ENCODE measurements around the gene IGF2BP2. TPM values are rescaled to one million over a fixed set of nuclear protein-coding genes. Genes with fewer than 3 reads are reported as not detected.

The IGF2BP2 gene
- total RNA-seq, 1 experiment from 2014 or later: 133 TPM

DNA sequence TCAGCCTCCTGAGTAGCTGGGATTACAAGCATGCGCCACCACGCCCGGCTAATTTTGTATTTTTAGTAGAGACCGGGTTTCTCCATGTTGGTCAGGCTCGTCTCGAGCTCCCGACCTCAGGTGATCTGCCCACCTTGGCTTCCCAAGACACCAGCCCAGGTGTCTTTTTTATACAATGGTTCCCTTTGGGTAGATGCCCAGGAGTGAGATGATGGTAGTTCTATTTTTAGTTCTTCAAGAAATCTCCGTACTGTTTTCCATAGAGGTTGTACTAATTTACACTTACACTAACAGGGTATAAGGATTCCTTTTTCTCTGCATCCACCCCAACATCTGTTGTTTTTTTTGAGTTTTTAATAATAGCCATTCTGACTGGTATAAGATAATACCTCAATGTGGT, 94.3 kb downstream of the IGF2BP2 start:
- ChIA-PET POLR2A (interaction anchor here (0.7 kb wide), 1 partner anchor 54 kb away, joined by 7 read pairs; no protein-coding TSS in a partner anchor), CTCF (interaction anchor here (1.6 to 10.0 kb wide), 3 partner anchors 38 to 213 kb away, joined by 5 to 79 read pairs (median 8); no protein-coding TSS in a partner anchor)
- Mint-ChIP-seq H3K4me1 (peaks cover 71% of the 10 kb centered on the region), H3K9me3 (no peaks in the 10 kb centered on the region), H3K4me3 (no peak overlapping the region), H3K27ac (no peak overlapping the region), H3K36me3 (peaks cover 2% of the 10 kb centered on the region; the same call in 1 of the 2 replicates), H3K27me3 (ENCODE audit: low read depth) (no peaks in the 10 kb centered on the region)
- TF ChIP-seq ETV6 (CRISPR knock-in tag; IDR thresholded peaks at IDR 0.05): no peak
- TF ChIP-seq E2F4 (CRISPR knock-in tag; IDR thresholded peaks at IDR 0.05; ENCODE audit: borderline replicate concordance, low read depth): no peak
- TF ChIP-seq PREB (CRISPR knock-in tag; IDR thresholded peaks at IDR 0.05; ENCODE audit: borderline replicate concordance): no peak
- no peak for TF ChIP-seq ZNF219 (CRISPR knock-in tag; IDR thresholded peaks at IDR 0.05; ENCODE audit: borderline replicate concordance)
- TF ChIP-seq, protein P1, sequence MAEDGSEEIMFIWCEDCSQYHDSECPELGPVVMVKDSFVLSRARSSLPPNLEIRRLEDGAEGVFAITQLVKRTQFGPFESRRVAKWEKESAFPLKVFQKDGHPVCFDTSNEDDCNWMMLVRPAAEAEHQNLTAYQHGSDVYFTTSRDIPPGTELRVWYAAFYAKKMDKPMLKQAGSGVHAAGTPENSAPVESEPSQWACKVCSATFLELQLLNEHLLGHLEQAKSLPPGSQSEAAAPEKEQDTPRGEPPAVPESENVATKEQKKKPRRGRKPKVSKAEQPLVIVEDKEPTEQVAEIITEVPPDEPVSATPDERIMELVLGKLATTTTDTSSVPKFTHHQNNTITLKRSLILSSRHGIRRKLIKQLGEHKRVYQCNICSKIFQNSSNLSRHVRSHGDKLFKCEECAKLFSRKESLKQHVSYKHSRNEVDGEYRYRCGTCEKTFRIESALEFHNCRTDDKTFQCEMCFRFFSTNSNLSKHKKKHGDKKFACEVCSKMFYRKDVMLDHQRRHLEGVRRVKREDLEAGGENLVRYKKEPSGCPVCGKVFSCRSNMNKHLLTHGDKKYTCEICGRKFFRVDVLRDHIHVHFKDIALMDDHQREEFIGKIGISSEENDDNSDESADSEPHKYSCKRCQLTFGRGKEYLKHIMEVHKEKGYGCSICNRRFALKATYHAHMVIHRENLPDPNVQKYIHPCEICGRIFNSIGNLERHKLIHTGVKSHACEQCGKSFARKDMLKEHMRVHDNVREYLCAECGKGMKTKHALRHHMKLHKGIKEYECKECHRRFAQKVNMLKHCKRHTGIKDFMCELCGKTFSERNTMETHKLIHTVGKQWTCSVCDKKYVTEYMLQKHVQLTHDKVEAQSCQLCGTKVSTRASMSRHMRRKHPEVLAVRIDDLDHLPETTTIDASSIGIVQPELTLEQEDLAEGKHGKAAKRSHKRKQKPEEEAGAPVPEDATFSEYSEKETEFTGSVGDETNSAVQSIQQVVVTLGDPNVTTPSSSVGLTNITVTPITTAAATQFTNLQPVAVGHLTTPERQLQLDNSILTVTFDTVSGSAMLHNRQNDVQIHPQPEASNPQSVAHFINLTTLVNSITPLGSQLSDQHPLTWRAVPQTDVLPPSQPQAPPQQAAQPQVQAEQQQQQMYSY (CRISPR knock-in tag; IDR thresholded peaks at IDR 0.05): no peak
- no peak for TF ChIP-seq ESRRA (CRISPR knock-in tag; IDR thresholded peaks at IDR 0.05; ENCODE audit: borderline replicate concordance)
- no peak for TF ChIP-seq IRF1 (CRISPR knock-in tag; IDR thresholded peaks at IDR 0.05)
- no peak for TF ChIP-seq TCF7 (CRISPR knock-in tag; IDR thresholded peaks at IDR 0.05; ENCODE audit: low read depth)
- no peak for TF ChIP-seq STAT6 (CRISPR knock-in tag; conservative IDR thresholded peaks at IDR 0.05; ENCODE audit: low read depth)
- TF ChIP-seq, protein P2, sequence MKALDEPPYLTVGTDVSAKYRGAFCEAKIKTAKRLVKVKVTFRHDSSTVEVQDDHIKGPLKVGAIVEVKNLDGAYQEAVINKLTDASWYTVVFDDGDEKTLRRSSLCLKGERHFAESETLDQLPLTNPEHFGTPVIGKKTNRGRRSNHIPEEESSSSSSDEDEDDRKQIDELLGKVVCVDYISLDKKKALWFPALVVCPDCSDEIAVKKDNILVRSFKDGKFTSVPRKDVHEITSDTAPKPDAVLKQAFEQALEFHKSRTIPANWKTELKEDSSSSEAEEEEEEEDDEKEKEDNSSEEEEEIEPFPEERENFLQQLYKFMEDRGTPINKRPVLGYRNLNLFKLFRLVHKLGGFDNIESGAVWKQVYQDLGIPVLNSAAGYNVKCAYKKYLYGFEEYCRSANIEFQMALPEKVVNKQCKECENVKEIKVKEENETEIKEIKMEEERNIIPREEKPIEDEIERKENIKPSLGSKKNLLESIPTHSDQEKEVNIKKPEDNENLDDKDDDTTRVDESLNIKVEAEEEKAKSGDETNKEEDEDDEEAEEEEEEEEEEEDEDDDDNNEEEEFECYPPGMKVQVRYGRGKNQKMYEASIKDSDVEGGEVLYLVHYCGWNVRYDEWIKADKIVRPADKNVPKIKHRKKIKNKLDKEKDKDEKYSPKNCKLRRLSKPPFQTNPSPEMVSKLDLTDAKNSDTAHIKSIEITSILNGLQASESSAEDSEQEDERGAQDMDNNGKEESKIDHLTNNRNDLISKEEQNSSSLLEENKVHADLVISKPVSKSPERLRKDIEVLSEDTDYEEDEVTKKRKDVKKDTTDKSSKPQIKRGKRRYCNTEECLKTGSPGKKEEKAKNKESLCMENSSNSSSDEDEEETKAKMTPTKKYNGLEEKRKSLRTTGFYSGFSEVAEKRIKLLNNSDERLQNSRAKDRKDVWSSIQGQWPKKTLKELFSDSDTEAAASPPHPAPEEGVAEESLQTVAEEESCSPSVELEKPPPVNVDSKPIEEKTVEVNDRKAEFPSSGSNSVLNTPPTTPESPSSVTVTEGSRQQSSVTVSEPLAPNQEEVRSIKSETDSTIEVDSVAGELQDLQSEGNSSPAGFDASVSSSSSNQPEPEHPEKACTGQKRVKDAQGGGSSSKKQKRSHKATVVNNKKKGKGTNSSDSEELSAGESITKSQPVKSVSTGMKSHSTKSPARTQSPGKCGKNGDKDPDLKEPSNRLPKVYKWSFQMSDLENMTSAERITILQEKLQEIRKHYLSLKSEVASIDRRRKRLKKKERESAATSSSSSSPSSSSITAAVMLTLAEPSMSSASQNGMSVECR (CRISPR knock-in tag; IDR thresholded peaks at IDR 0.05; ENCODE audit: borderline replicate concordance): no peak
- no peak for TF ChIP-seq ZNF512 (CRISPR knock-in tag; IDR thresholded peaks at IDR 0.05; ENCODE audit: borderline replicate concordance)
- no peak for TF ChIP-seq NFYB (CRISPR knock-in tag; conservative IDR thresholded peaks at IDR 0.05; ENCODE audit: low read depth)
- ATAC-seq (no peak), DNase-seq (ENCODE audit: low spot score) (no peak)

Data from WTC11 (cell line).